Natural killer cell (primary cell): ENCODE results near the gene NT5C1A. TPM values are rescaled to one million over a fixed set of nuclear protein-coding genes. Genes with fewer than 3 reads are reported as not detected.

ENCODE experiments used
- ATAC-seq, 3 donors: fragments of 150-1000 bp in 2 of 3; fragments of 200-7000 bp in 1 of 3; cut with Tn5 transposase; 1 replicate in 1 of 3; 2 replicates in 2 of 3; pipeline ENCODE4 v1.10.0; 2021; ENCODE audit warnings: mild to moderate bottlenecking in 2 of 3, moderate library complexity in 2 of 3
- DNase-seq, 2 donors: peaks; one replicate each; pipeline versions ENCODE4 v3.0.0 to v3.0.0-alpha.2; 2013 to 2021; ENCODE audit warnings: mixed read lengths in 1 of 2
- H3K27ac ChIP-seq: one replicate; pipeline ENCODE4 v1.5.1; 2013; ENCODE audit warnings: mild to moderate bottlenecking, low read length
- H3K27me3 ChIP-seq: one replicate; pipeline ENCODE4 v1.6.1; 2013; ENCODE audit warnings: low read length; ENCODE audit not compliant: control insufficient read depth, insufficient read depth
- H3K36me3 ChIP-seq: one replicate; pipeline ENCODE4 v1.6.1; 2013; ENCODE audit warnings: low read length; ENCODE audit not compliant: control insufficient read depth, insufficient read depth
- H3K4me1 ChIP-seq: one replicate; pipeline ENCODE4 v1.6.1; 2013; ENCODE audit warnings: low read length; ENCODE audit not compliant: control insufficient read depth, insufficient read depth
- H3K4me3 ChIP-seq: one replicate; pipeline ENCODE4 v1.5.1; 2013; ENCODE audit warnings: low read length
- H3K9me3 ChIP-seq: one replicate; pipeline ENCODE4 v1.6.1; 2013; ENCODE audit warnings: low read length; ENCODE audit not compliant: control insufficient read depth, insufficient read depth
- H3K27ac Mint-ChIP-seq, 2 donors: one replicate each; pipeline ENCODE4 v1.8.0; 2022; ENCODE audit warnings: mild to moderate bottlenecking in 2 of 2, mixed read lengths in 2 of 2, moderate library complexity in 1 of 2
- H3K27me3 Mint-ChIP-seq, 2 donors: one replicate each; pipeline ENCODE4 v1.8.0; 2022; ENCODE audit warnings: low read depth in 2 of 2, mixed read lengths in 2 of 2
- H3K36me3 Mint-ChIP-seq: one replicate; pipeline ENCODE4 v1.8.0; 2022; ENCODE audit warnings: mixed read lengths
- H3K4me1 Mint-ChIP-seq, 2 donors: one replicate each; pipeline ENCODE4 v1.8.0; 2022; ENCODE audit warnings: mixed read lengths in 2 of 2
- H3K4me3 Mint-ChIP-seq: one replicate; pipeline ENCODE4 v1.8.0; 2022; ENCODE audit warnings: mild to moderate bottlenecking, moderate library complexity, mixed read lengths
- H3K9me3 Mint-ChIP-seq, 2 donors: one replicate each; pipeline ENCODE4 v1.8.0; 2022; ENCODE audit warnings: mixed read lengths in 2 of 2
- CTCF ChIP-seq: fragments of 200-600 bp; IDR thresholded peaks from one replicate; pipeline ENCODE4 v1.8.0; 2022; ENCODE audit warnings: antibody characterized with exemption
- WGBS: methylation state at CpG from one replicate; pipeline ENCODE4 v1.1.7; 2013; ENCODE audit warnings: missing lambda C conversion rate; ENCODE audit not compliant: insufficient coverage; 5-methylcytosine and 5-hydroxymethylcytosine counted together
- intact Hi-C: fragments of 100-400 bp; cut with micrococcal nuclease; formaldehyde crosslinking; loops from one replicate; pipeline ENCODE4 v1.14.2; 2022
- total RNA-seq, 4 donors: library from RNA; stranded (reverse); fragments of 120-200 nt in 1 of 4; gene quantifications; one replicate each; pipeline versions ENCODE4 v1.2.3 to v1.2.4, GENCODE V29; 2013 to 2022

NT5C1A gene
- total RNA-seq, 3 donors from 2014 or later (not counting 1 experiment from before 2014, with no cell fraction given): not detected

- no peaks in the 10 kb centered on the region for H3K27me3 ChIP-seq
- DNase-seq (no peak), ATAC-seq (no peak)
- no peak overlapping the region for H3K27ac Mint-ChIP-seq
- H3K4me3 ChIP-seq: no peak overlapping the region
- TF ChIP-seq CTCF: no peak
- no peaks in the 10 kb centered on the region for H3K9me3 ChIP-seq
- H3K4me1 ChIP-seq: no peaks in the 10 kb centered on the region
- no peaks in the 10 kb centered on the region for H3K36me3 Mint-ChIP-seq
- H3K36me3 ChIP-seq: no peaks in the 10 kb centered on the region
- no peaks in the 10 kb centered on the region for H3K9me3 Mint-ChIP-seq
- H3K27ac ChIP-seq: no peak overlapping the region
- H3K4me3 Mint-ChIP-seq: no peak overlapping the region
- intact Hi-C loops: no loop called here
- H3K27me3 Mint-ChIP-seq: peaks cover 7 to 17% of the 10 kb centered on the region in 2 donors
- 87% methylated on average over 11 of the region's 11 CpGs for WGBS
- H3K4me1 Mint-ChIP-seq: no peaks in the 10 kb centered on the region
These were observed 46.2 kb downstream of the NT5C1A start for GRCh38 chr1:39625462-39626273.

- no peak for ATAC-seq
- intact Hi-C loops: no loop called here
- Mint-ChIP-seq H3K36me3 (no peaks in the 10 kb centered on the region), H3K27me3 (peaks cover under 1 to 14% of the 10 kb centered on the region in 2 donors), H3K9me3 (no peaks in the 10 kb centered on the region), H3K27ac (no peak overlapping the region), H3K4me1 (no peaks in the 10 kb centered on the region), H3K4me3 (no peak overlapping the region)
- Histone ChIP-seq H3K4me1 (no peaks in the 10 kb centered on the region), H3K36me3 (no peaks in the 10 kb centered on the region), H3K27me3 (no peaks in the 10 kb centered on the region), H3K9me3 (no peaks in the 10 kb centered on the region), H3K4me3 (no peak overlapping the region), H3K27ac (no peak overlapping the region)
- TF ChIP-seq CTCF: no peak
- WGBS: 86% methylated on average over 8 of the region's 8 CpGs
- DNase-seq: no peak
These were observed 46.9 kb downstream of the NT5C1A start for GRCh38 chr1:39625009-39625408.

GRCh38 chr1:39623053-39623452 is 48.9 kb downstream of the NT5C1A start:
- WGBS: 88% methylated on average over 6 of the region's 6 CpGs
- Histone ChIP-seq H3K27me3 (no peaks in the 10 kb centered on the region), H3K4me3 (no peak overlapping the region), H3K36me3 (no peaks in the 10 kb centered on the region), H3K9me3 (no peaks in the 10 kb centered on the region), H3K4me1 (no peaks in the 10 kb centered on the region), H3K27ac (no peak overlapping the region)
- no peak for TF ChIP-seq CTCF
- intact Hi-C loops: no loop called here
- DNase-seq (no peak), ATAC-seq (no peak)
- no peak overlapping the region for H3K4me3 Mint-ChIP-seq
- H3K9me3 Mint-ChIP-seq: no peaks in the 10 kb centered on the region
- H3K27ac Mint-ChIP-seq: no peak overlapping the region
- peaks cover 0 to 14% of the 10 kb centered on the region in 2 donors for H3K27me3 Mint-ChIP-seq
- no peaks in the 10 kb centered on the region for H3K36me3 Mint-ChIP-seq
- H3K4me1 Mint-ChIP-seq: no peaks in the 10 kb centered on the region

GRCh38 chr1:39622427-39622826 is 49.5 kb downstream of the NT5C1A start:
- intact Hi-C loops: no loop called here
- Mint-ChIP-seq H3K36me3 (no peaks in the 10 kb centered on the region), H3K4me1 (no peaks in the 10 kb centered on the region), H3K4me3 (no peak overlapping the region), H3K27ac (no peak overlapping the region), H3K27me3 (peaks cover 0 to 16% of the 10 kb centered on the region in 2 donors), H3K9me3 (no peaks in the 10 kb centered on the region)
- ATAC-seq (no peak), DNase-seq (no peak)
- WGBS: 94% methylated on average over 2 of the region's 3 CpGs
- Histone ChIP-seq H3K27ac (no peak overlapping the region), H3K4me1 (no peaks in the 10 kb centered on the region), H3K9me3 (no peaks in the 10 kb centered on the region), H3K4me3 (no peak overlapping the region), H3K27me3 (no peaks in the 10 kb centered on the region), H3K36me3 (no peaks in the 10 kb centered on the region)
- no peak for TF ChIP-seq CTCF
